ENCODE results near the gene AKAP8. TPM values are rescaled to one million over a fixed set of nuclear protein-coding genes. Genes with fewer than 3 reads are reported as not detected.

The AKAP8 gene
- polyA plus RNA-seq, 3 donors, result 22.7 to 25.0 (median 24.9) TPM

Other genes with a start within 250 kb of the AKAP8 start
- gene NOTCH3, start 178.8 kb downstream of the AKAP8 start, polyA plus RNA-seq (ENCODE audit: insufficient read length in 3 of 3), result 100 to 1,000 TPM in 1 of 3 donors, 10 to 100 TPM in 2; 90.9 to 103 (median 96.0) TPM
- 1 to 10 TPM; 4.5 to 5.6 (median 5.2) TPM for gene EPHX3, start 147.3 kb downstream of the AKAP8 start, polyA plus RNA-seq (ENCODE audit: insufficient read length in 3 of 3)
- 10 to 100 TPM; 36.4 to 48.3 (median 41.4) TPM for gene BRD4, start 47.2 kb downstream of the AKAP8 start, polyA plus RNA-seq (ENCODE audit: insufficient read length in 3 of 3)
- 100 to 1,000 TPM in 1 of 3 donors, 10 to 100 TPM in 2; 93.0 to 101 (median 96.4) TPM for gene AKAP8L, start 39.2 kb upstream of the AKAP8 start, polyA plus RNA-seq (ENCODE audit: insufficient read length in 3 of 3)
- 10 to 100 TPM; 22.4 to 26.1 (median 22.4) TPM for gene WIZ, start 70.2 kb upstream of the AKAP8 start, polyA plus RNA-seq (ENCODE audit: insufficient read length in 3 of 3)
- 1 to 10 TPM in 2 of 3 donors, under 1 TPM in 1; 0.61 to 1.5 (median 1.0) TPM for gene RASAL3, start 84.8 kb upstream of the AKAP8 start, polyA plus RNA-seq (ENCODE audit: insufficient read length in 3 of 3)
- gene PGLYRP2, start 99.7 kb upstream of the AKAP8 start, polyA plus RNA-seq (ENCODE audit: insufficient read length in 3 of 3), result under 1 TPM in 1 of 3 donors, not detected in 2; 0.07 TPM
- under 1 TPM in 2 of 3 donors, not detected in 1; 0.28 to 0.41 TPM for gene CYP4F22, start 128.7 kb upstream of the AKAP8 start, polyA plus RNA-seq (ENCODE audit: insufficient read length in 3 of 3)
- gene CYP4F8, start 235.4 kb upstream of the AKAP8 start, polyA plus RNA-seq (ENCODE audit: insufficient read length in 3 of 3), result under 1 TPM in 1 of 3 donors, not detected in 2; 0.04 TPM